SK-N-SH (cell line): Measurements from ENCODE around the gene FTO. TPM values are rescaled to one million over a fixed set of nuclear protein-coding genes. Genes with fewer than 3 reads are reported as not detected.

ENCODE experiments used
- CTCF ChIA-PET: fragments of 300-600, 350-600 bp; formaldehyde crosslinking; extraction: SDS; loops from one replicate; lab custom pipeline; 2021; lab: Yijun Ruan, JAX
- POLR2A ChIA-PET: fragments of 350-600 bp; sonication (Branson Sonifier 250); formaldehyde crosslinking; extraction: SDS; loops from one replicate; lab custom pipeline; 2020; ENCODE audit warnings: antibody characterized with exemption, inconsistent platforms; lab: Yijun Ruan, JAX
- DNase-seq: peaks from one replicate; pipeline ENCODE4 v3.0.0; 2012
- H2AFZ ChIP-seq: fragments of 200-600 bp; sonication (generic); 2 replicates; pipeline ENCODE4 v1.8.1; 2016; ENCODE audit warnings: antibody characterized with exemption, mild to moderate bottlenecking, low read depth
- H3F3A ChIP-seq: fragments of 200-600 bp; sonication (generic); replicated peaks from 2 replicates; pipeline ENCODE3; 2016; ENCODE audit warnings: antibody characterized with exemption, mild to moderate bottlenecking; ENCODE audit not compliant: insufficient read depth
- H3K27ac ChIP-seq, 2 experiments: fragments of 200-500 bp in 1 of 2; fragments of 200-600 bp in 1 of 2; sonication (Bioruptor generic) in 1 of 2; sonication (generic), shearing (Covaris generic) in 1 of 2; 2 replicates each; pipeline versions ENCODE4 v1.5.1 to v1.6.1; 2014 to 2016; ENCODE audit warnings: low read depth in 2 of 2, inconsistent platforms in 1 of 2, low read length in 1 of 2, mild to moderate bottlenecking in 1 of 2, mixed read lengths in 1 of 2
- H3K27me3 ChIP-seq: fragments of 200-600 bp; sonication (generic), shearing (Covaris generic); 2 replicates; pipeline ENCODE4 v1.6.1; 2016; ENCODE audit warnings: mixed run types; ENCODE audit not compliant: insufficient read depth
- H3K36me3 ChIP-seq, 2 experiments: fragments of 200-500 bp in 1 of 2; fragments of 200-600 bp in 1 of 2; sonication (Bioruptor generic) in 1 of 2; sonication (generic) in 1 of 2; replicated peaks in 1 of 2; 2 replicates each; pipeline versions ENCODE3 to v1.5.1; 2014 to 2016; ENCODE audit warnings: low read length in 1 of 2, mild to moderate bottlenecking in 1 of 2; ENCODE audit not compliant: insufficient read depth in 2 of 2, control insufficient read depth in 1 of 2
- H3K4me1 ChIP-seq, 2 experiments: fragments of 200-500 bp in 1 of 2; fragments of 200-600 bp in 1 of 2; sonication (Bioruptor generic) in 1 of 2; sonication (generic), shearing (Covaris generic) in 1 of 2; 2 replicates each; pipeline versions ENCODE4 v1.5.1 to v1.6.1; 2014 to 2016; ENCODE audit warnings: low read depth in 1 of 2, low read length in 1 of 2, mixed run types in 1 of 2; ENCODE audit not compliant: insufficient read depth in 2 of 2, control insufficient read depth in 1 of 2
- H3K4me2 ChIP-seq: fragments of 200-600 bp; sonication (generic), shearing (Covaris generic); 2 replicates; pipeline ENCODE4 v1.6.1; 2017; ENCODE audit warnings: mixed run types
- H3K4me3 ChIP-seq, 2 experiments: fragments of 200-500 bp in 1 of 2; fragments of 200-600 bp in 1 of 2; sonication (Bioruptor generic) in 1 of 2; sonication (generic), shearing (Covaris generic) in 1 of 2; 2 replicates each; pipeline versions ENCODE4 v1.5.1 to v1.8.1; 2014 to 2016; ENCODE audit warnings: low read depth in 2 of 2, inconsistent platforms in 1 of 2, low read length in 1 of 2, mild to moderate bottlenecking in 1 of 2, mixed read lengths in 1 of 2, moderate library complexity in 1 of 2
- H3K79me2 ChIP-seq: fragments of 200-600 bp; sonication (generic); 2 replicates; pipeline ENCODE4 v1.8.1; 2017; ENCODE audit warnings: mild to moderate bottlenecking; ENCODE audit not compliant: insufficient read depth
- H3K9ac ChIP-seq: fragments of 200-600 bp; sonication (generic); 2 replicates; pipeline ENCODE4 v1.6.1; 2017; ENCODE audit warnings: mixed run types
- H3K9me2 ChIP-seq: fragments of 200-600 bp; sonication (generic); 2 replicates; pipeline ENCODE4 v1.6.1; 2017; ENCODE audit warnings: mixed run types
- H3K9me3 ChIP-seq: fragments of 200-600 bp; sonication (generic); 2 replicates; pipeline ENCODE4 v1.6.1; 2017; ENCODE audit warnings: mixed run types, mild to moderate bottlenecking, moderate library complexity
- H4K20me1 ChIP-seq: fragments of 200-600 bp; sonication (generic); 2 replicates; pipeline ENCODE4 v1.6.1; 2017; ENCODE audit warnings: mild to moderate bottlenecking, mixed run types; ENCODE audit not compliant: insufficient read depth
- EZH2phosphoT487 ChIP-seq: fragments of 200-600 bp; sonication (generic); IDR thresholded peaks from 2 replicates; pipeline ENCODE4 v1.6.1; 2017; ENCODE audit warnings: low read depth, mixed run types, mild to moderate bottlenecking, antibody characterized with exemption, moderate library complexity, borderline replicate concordance
- FOSL2 ChIP-seq: IDR thresholded peaks from 2 replicates; pipeline ENCODE4 v1.4.0; 2012; ENCODE audit warnings: low read depth, mild to moderate bottlenecking, moderate library complexity, borderline replicate concordance
- IRF3 ChIP-seq: fragments of 150-350 bp; IDR thresholded peaks from 2 replicates; pipeline ENCODE4 v1.6.1; 2016; ENCODE audit warnings: mild to moderate bottlenecking, low read depth, low read length
- NFIC ChIP-seq: IDR thresholded peaks from 2 replicates; pipeline ENCODE4 v1.4.0; 2012; ENCODE audit warnings: borderline replicate concordance
- POLR2AphosphoS5 ChIP-seq: IDR thresholded peaks from 2 replicates; pipeline ENCODE4 v1.6.1; 2012; ENCODE audit warnings: low read depth, low read length
- RAD21 ChIP-seq: IDR thresholded peaks from 2 replicates; pipeline ENCODE4 v1.6.1; 2012; ENCODE audit warnings: mild to moderate bottlenecking, low read length
- REST ChIP-seq: IDR thresholded peaks from 2 replicates; pipeline ENCODE4 v1.6.1; 2012; ENCODE audit warnings: mild to moderate bottlenecking, low read depth, low read length, moderate library complexity
- RXRA ChIP-seq: IDR thresholded peaks from 2 replicates; pipeline ENCODE4 v1.4.0; 2012; ENCODE audit warnings: low read depth, mild to moderate bottlenecking, borderline replicate concordance
- USF1 ChIP-seq: IDR thresholded peaks from 2 replicates; pipeline ENCODE4 v1.4.0; 2012; ENCODE audit warnings: low read depth, borderline replicate concordance
- ZBTB33 ChIP-seq: IDR thresholded peaks from 2 replicates; pipeline ENCODE4 v1.4.0; 2012; ENCODE audit warnings: low read depth, borderline replicate concordance
- WGBS: methylation state at CpG from one replicate; pipeline ENCODE4 v1.1.6; 2017; ENCODE audit warnings: low lambda C conversion rate; 5-methylcytosine and 5-hydroxymethylcytosine counted together
- polyA plus RNA-seq, 3 experiments: library from polyadenylated mRNA; depleted of rRNA; stranded (reverse); fragments of >200 nt; gene quantifications; 2 replicates each; pipeline ENCODE4 v1.2.3, GENCODE V29; 2012

Gene FTO
- polyA plus RNA-seq, 1 of the 3 experiments (the other 2 are of a cell fraction), result 41.2 TPM

- Histone ChIP-seq H3K27me3 (no peaks in the 10 kb centered on the region), H3K4me3 (no peak overlapping the region), H3K27ac (no peak overlapping the region), H3K9me2 (no peaks in the 10 kb centered on the region), H2AFZ (no peak overlapping the region), H3K4me2 (no peak overlapping the region), H3K79me2 (no peaks in the 10 kb centered on the region), H3K9ac (no peak overlapping the region), H3K9me3 (no peaks in the 10 kb centered on the region), H3K36me3 (no peaks in the 10 kb centered on the region), H3K4me1 (0 out of 4 replicates have a peak, but pooled peaks cover 0 to 5% of the 10 kb centered on the region in 2 experiments), H3F3A (no peaks in the 10 kb centered on the region), H4K20me1 (no peaks in the 10 kb centered on the region)
- WGBS, result 94% methylated on average over 2 of the region's 2 CpGs
- DNase-seq, result no peak
- ChIA-PET CTCF (no interaction called here), POLR2A (no interaction called here)
- TF ChIP-seq NFIC (no peak), FOSL2 (no peak), REST (no peak), POLR2AphosphoS5 (no peak), RAD21 (no peak), IRF3 (no peak), EZH2phosphoT487 (no peak), RXRA (no peak), USF1 (no peak), ZBTB33 (no peak)
Observed at GRCh38 chr16:53968454-53968853, 264.5 kb downstream of the FTO start.
